Activated T-cell treated with anti-CD3 and anti-CD28 coated beads, Interleukin-2, amount 50 U/mL, for 24 hours (primary cell): ENCODE data around the gene NEK7.
A peak's percentile ranks its signal among the peaks of the same experiment; 100 is the strongest.
"Not testable (repeated sequence)": the region's sequence is repeated elsewhere in the genome, so short reads cannot be mapped to it uniquely, and the experiment has no call there.

Experiments
- DNase-seq: peaks from one replicate; pipeline ENCODE4 v3.0.0-alpha.2; 2020
- H3K27ac Mint-ChIP-seq: 2 replicates; pipeline ENCODE4 v1.8.0; 2020; ENCODE audit warnings: mild to moderate bottlenecking, mixed read lengths
- H3K27me3 Mint-ChIP-seq: 2 replicates; pipeline ENCODE4 v1.8.0; 2020; ENCODE audit warnings: mixed read lengths
- H3K36me3 Mint-ChIP-seq: 2 replicates; pipeline ENCODE4 v1.8.0; 2020; ENCODE audit warnings: low read depth, mixed read lengths
- H3K4me1 Mint-ChIP-seq: 2 replicates; pipeline ENCODE4 v1.8.0; 2020; ENCODE audit warnings: low read depth, mixed read lengths
- H3K4me3 Mint-ChIP-seq: 2 replicates; pipeline ENCODE4 v1.8.0; 2020; ENCODE audit warnings: mild to moderate bottlenecking, moderate library complexity, mixed read lengths
- H3K9me3 Mint-ChIP-seq: 2 replicates; pipeline ENCODE4 v1.8.0; 2020; ENCODE audit warnings: mixed read lengths

The NEK7 gene

GRCh38 chr1:198300451-198300850 lies 143.7 kb downstream of the NEK7 start:
- Mint-ChIP-seq H3K4me3 (no peak overlapping the region), H3K27ac (no peak overlapping the region), H3K27me3 (no peaks in the 10 kb centered on the region), H3K9me3 (no peaks in the 10 kb centered on the region), H3K36me3 (peaks cover 70% of the 10 kb centered on the region), H3K4me1 (peaks cover 20% of the 10 kb centered on the region)
- no peak for DNase-seq

GRCh38 chr1:198304431-198304830 lies 147.6 kb downstream of the NEK7 start:
- Mint-ChIP-seq H3K27ac (no peak overlapping the region), H3K4me1 (no peaks in the 10 kb centered on the region)
- DNase-seq = no peak

GRCh38 chr1:198314817-198315216 lies 158.0 kb downstream of the NEK7 start:
- H3K27ac Mint-ChIP-seq, H3K9me3 Mint-ChIP-seq, H3K27me3 Mint-ChIP-seq, DNase-seq, H3K4me3 Mint-ChIP-seq: not testable (repeated sequence)
- Mint-ChIP-seq H3K4me1 (peaks cover 23% of the 10 kb centered on the region), H3K36me3 (peaks cover 60% of the 10 kb centered on the region)

More at GRCh38 chr1:198304431-198304830, 147.6 kb downstream of the NEK7 start:
- Mint-ChIP-seq H3K4me3 (no peak overlapping the region), H3K9me3 (no peaks in the 10 kb centered on the region), H3K27me3 (no peaks in the 10 kb centered on the region), H3K36me3 (peaks cover 67% of the 10 kb centered on the region)

- Mint-ChIP-seq H3K36me3 (peaks cover 59% of the 10 kb centered on the region), H3K4me1 (peaks cover 23% of the 10 kb centered on the region)
- H3K27ac Mint-ChIP-seq, H3K27me3 Mint-ChIP-seq, H3K9me3 Mint-ChIP-seq, H3K4me3 Mint-ChIP-seq, DNase-seq: not testable (repeated sequence)
Observed at GRCh38 chr1:198315331-198315730, 158.5 kb downstream of the NEK7 start.

- H3K4me1 Mint-ChIP-seq = peaks cover 23% of the 10 kb centered on the region
- H3K27ac Mint-ChIP-seq = no peak overlapping the region
- no peaks in the 10 kb centered on the region for H3K27me3 Mint-ChIP-seq
- H3K36me3 Mint-ChIP-seq = peaks cover 63% of the 10 kb centered on the region
- no peaks in the 10 kb centered on the region for H3K9me3 Mint-ChIP-seq
- DNase-seq = no peak
- H3K4me3 Mint-ChIP-seq = no peak overlapping the region
Observed at GRCh38 chr1:198316546-198317100, 159.8 kb downstream of the NEK7 start.

GRCh38 chr1:198318085-198318484 lies 161.3 kb downstream of the NEK7 start:
- H3K4me3 Mint-ChIP-seq = no peak overlapping the region
- peaks cover 57% of the 10 kb centered on the region for H3K36me3 Mint-ChIP-seq
- H3K4me1 Mint-ChIP-seq = peaks cover 20% of the 10 kb centered on the region
- H3K9me3 Mint-ChIP-seq = no peaks in the 10 kb centered on the region
- DNase-seq = no peak
- H3K27ac Mint-ChIP-seq = peak overlapping the region; percentile 12
- H3K27me3 Mint-ChIP-seq = no peaks in the 10 kb centered on the region

GRCh38 chr1:198320759-198321158 lies 164.0 kb downstream of the NEK7 start:
- H3K4me1 Mint-ChIP-seq = peaks cover 13% of the 10 kb centered on the region
- DNase-seq = no peak
- peak overlapping the region; percentile 37 for H3K27ac Mint-ChIP-seq

GRCh38 chr1:198326232-198326631 lies 169.4 kb downstream of the NEK7 start:
- Mint-ChIP-seq H3K4me3 (no peak overlapping the region), H3K36me3 (peaks cover 2% of the 10 kb centered on the region), H3K9me3 (no peaks in the 10 kb centered on the region), H3K4me1 (no peaks in the 10 kb centered on the region), H3K27ac (no peak overlapping the region), H3K27me3 (no peaks in the 10 kb centered on the region)
- no peak for DNase-seq

More at GRCh38 chr1:198320759-198321158, 164.0 kb downstream of the NEK7 start:
- no peak overlapping the region for H3K4me3 Mint-ChIP-seq
- H3K9me3 Mint-ChIP-seq = no peaks in the 10 kb centered on the region
- H3K27me3 Mint-ChIP-seq = no peaks in the 10 kb centered on the region
- peaks cover 38% of the 10 kb centered on the region for H3K36me3 Mint-ChIP-seq

- H3K4me1 Mint-ChIP-seq = no peaks in the 10 kb centered on the region
Observed at GRCh38 chr1:198326915-198327314, 170.1 kb downstream of the NEK7 start.

GRCh38 chr1:198328458-198329032 lies 171.7 kb downstream of the NEK7 start:
- DNase-seq = no peak
- Mint-ChIP-seq H3K4me3 (no peak overlapping the region), H3K27ac (no peak overlapping the region), H3K36me3 (no peaks in the 10 kb centered on the region), H3K27me3 (no peaks in the 10 kb centered on the region), H3K4me1 (no peaks in the 10 kb centered on the region), H3K9me3 (no peaks in the 10 kb centered on the region)

More at GRCh38 chr1:198326915-198327314, 170.1 kb downstream of the NEK7 start:
- H3K27me3 Mint-ChIP-seq = no peaks in the 10 kb centered on the region
- no peak for DNase-seq
- H3K36me3 Mint-ChIP-seq = no peaks in the 10 kb centered on the region
- no peak overlapping the region for H3K27ac Mint-ChIP-seq
- no peak overlapping the region for H3K4me3 Mint-ChIP-seq
- no peaks in the 10 kb centered on the region for H3K9me3 Mint-ChIP-seq

- no peaks in the 10 kb centered on the region for H3K27me3 Mint-ChIP-seq
- no peaks in the 10 kb centered on the region for H3K9me3 Mint-ChIP-seq
- DNase-seq = no peak
- H3K4me3 Mint-ChIP-seq = no peak overlapping the region
- no peaks in the 10 kb centered on the region for H3K4me1 Mint-ChIP-seq
- no peaks in the 10 kb centered on the region for H3K36me3 Mint-ChIP-seq
- H3K27ac Mint-ChIP-seq = no peak overlapping the region
Observed at GRCh38 chr1:198330982-198331615, 174.3 kb downstream of the NEK7 start.

GRCh38 chr1:198333744-198334143 lies 176.9 kb downstream of the NEK7 start:
- H3K27ac Mint-ChIP-seq = no peak overlapping the region
- no peaks in the 10 kb centered on the region for H3K9me3 Mint-ChIP-seq
- H3K4me3 Mint-ChIP-seq = no peak overlapping the region
- no peaks in the 10 kb centered on the region for H3K4me1 Mint-ChIP-seq
- H3K36me3 Mint-ChIP-seq = no peaks in the 10 kb centered on the region
- no peak for DNase-seq
- H3K27me3 Mint-ChIP-seq = no peaks in the 10 kb centered on the region

- Mint-ChIP-seq H3K27me3 (no peaks in the 10 kb centered on the region), H3K27ac (no peak overlapping the region), H3K9me3 (no peaks in the 10 kb centered on the region), H3K4me1 (no peaks in the 10 kb centered on the region), H3K4me3 (no peak overlapping the region), H3K36me3 (no peaks in the 10 kb centered on the region)
- no peak for DNase-seq
Observed at GRCh38 chr1:198335663-198336062, 178.9 kb downstream of the NEK7 start.

- no peaks in the 10 kb centered on the region for H3K27me3 Mint-ChIP-seq
- no peaks in the 10 kb centered on the region for H3K4me1 Mint-ChIP-seq
- DNase-seq = no peak
- no peaks in the 10 kb centered on the region for H3K36me3 Mint-ChIP-seq
- H3K9me3 Mint-ChIP-seq = no peaks in the 10 kb centered on the region
- H3K4me3 Mint-ChIP-seq = no peak overlapping the region
- no peak overlapping the region for H3K27ac Mint-ChIP-seq
Observed at GRCh38 chr1:198337886-198338285, 181.1 kb downstream of the NEK7 start.

GRCh38 chr1:198340139-198340538 lies 183.3 kb downstream of the NEK7 start:
- H3K4me1 Mint-ChIP-seq = no peaks in the 10 kb centered on the region
- H3K9me3 Mint-ChIP-seq = no peaks in the 10 kb centered on the region
- DNase-seq = no peak
- no peaks in the 10 kb centered on the region for H3K27me3 Mint-ChIP-seq
- H3K4me3 Mint-ChIP-seq = no peak overlapping the region
- no peak overlapping the region for H3K27ac Mint-ChIP-seq
- no peaks in the 10 kb centered on the region for H3K36me3 Mint-ChIP-seq
